Loucy (cell line): Measurements from ENCODE around the gene GRID1.

ENCODE experiments used
- H2AFZ ChIP-seq: fragments of 200-600 bp; sonication (generic); 2 replicates; pipeline ENCODE4 v1.6.0; 2016; ENCODE audit warnings: antibody characterized with exemption, mild to moderate bottlenecking, low read length, moderate library complexity
- H3F3A ChIP-seq: fragments of 200-600 bp; 2 replicates; pipeline ENCODE4 v1.6.0; 2016; ENCODE audit warnings: antibody characterized with exemption, low read depth, mild to moderate bottlenecking
- H3K27me3 ChIP-seq: fragments of 200-600 bp; sonication (generic); 2 replicates; pipeline ENCODE4 v1.6.1; 2014; ENCODE audit warnings: low read length, mild to moderate bottlenecking; ENCODE audit not compliant: insufficient read depth, poor library complexity, severe bottlenecking
- H3K36me3 ChIP-seq: fragments of 200-600 bp; sonication (generic); 2 replicates; pipeline ENCODE4 v1.6.1; 2016; ENCODE audit warnings: low read length; ENCODE audit not compliant: insufficient read depth
- H3K4me1 ChIP-seq: fragments of 200-600 bp; sonication (generic); 2 replicates; pipeline ENCODE4 v1.5.1; 2014; ENCODE audit warnings: low read length, mild to moderate bottlenecking; ENCODE audit not compliant: insufficient read depth, poor library complexity, severe bottlenecking
- H3K4me2 ChIP-seq: fragments of 200-600 bp; sonication (generic); 2 replicates; pipeline ENCODE4 v1.6.0; 2014; ENCODE audit warnings: antibody characterized with exemption, low read length, low read depth, mild to moderate bottlenecking; ENCODE audit not compliant: poor library complexity, severe bottlenecking
- H3K4me3 ChIP-seq: fragments of 200-600 bp; sonication (generic); 2 replicates; pipeline ENCODE4 v1.5.1; 2014; ENCODE audit warnings: low read length, mild to moderate bottlenecking, mixed read lengths; ENCODE audit not compliant: poor library complexity, severe bottlenecking
- H3K79me2 ChIP-seq: fragments of 200-600 bp; sonication (generic); 2 replicates; pipeline ENCODE4 v1.6.1; 2014; ENCODE audit warnings: low read length; ENCODE audit not compliant: insufficient read depth
- H3K9ac ChIP-seq: fragments of 200-600 bp; sonication (generic); 2 replicates; pipeline ENCODE4 v1.6.0; 2014; ENCODE audit warnings: mild to moderate bottlenecking, low read depth, low read length, moderate library complexity; ENCODE audit not compliant: poor library complexity, severe bottlenecking
- H3K9me2 ChIP-seq: fragments of 200-600 bp; sonication (generic); replicated peaks from 2 replicates; pipeline ENCODE4 v1.6.1; 2016; ENCODE audit warnings: low read depth, low read length, mixed read lengths
- H3K9me3 ChIP-seq: fragments of 200-600 bp; sonication (generic); 2 replicates; pipeline ENCODE4 v1.6.1; 2014; ENCODE audit warnings: mild to moderate bottlenecking, antibody characterized with exemption, low read length, low read depth; ENCODE audit not compliant: insufficient read depth
- H4K20me1 ChIP-seq: fragments of 200-600 bp; sonication (generic); 2 replicates; pipeline ENCODE4 v1.6.0; 2014; ENCODE audit warnings: antibody characterized with exemption, low read length, mild to moderate bottlenecking; ENCODE audit not compliant: insufficient read depth, poor library complexity, severe bottlenecking
- CTCF ChIP-seq: fragments of 200-600 bp; sonication (generic); conservative IDR thresholded peaks from 2 replicates; pipeline ENCODE4 v1.5.1; 2014; ENCODE audit warnings: mild to moderate bottlenecking, antibody characterized with exemption, low read length
- EZH2phosphoT487 ChIP-seq: fragments of 200-600 bp; IDR thresholded peaks from 2 replicates; pipeline ENCODE4 v1.6.1; 2018; ENCODE audit warnings: antibody characterized with exemption, mild to moderate bottlenecking, moderate library complexity, borderline replicate concordance

GRID1 gene

DNA sequence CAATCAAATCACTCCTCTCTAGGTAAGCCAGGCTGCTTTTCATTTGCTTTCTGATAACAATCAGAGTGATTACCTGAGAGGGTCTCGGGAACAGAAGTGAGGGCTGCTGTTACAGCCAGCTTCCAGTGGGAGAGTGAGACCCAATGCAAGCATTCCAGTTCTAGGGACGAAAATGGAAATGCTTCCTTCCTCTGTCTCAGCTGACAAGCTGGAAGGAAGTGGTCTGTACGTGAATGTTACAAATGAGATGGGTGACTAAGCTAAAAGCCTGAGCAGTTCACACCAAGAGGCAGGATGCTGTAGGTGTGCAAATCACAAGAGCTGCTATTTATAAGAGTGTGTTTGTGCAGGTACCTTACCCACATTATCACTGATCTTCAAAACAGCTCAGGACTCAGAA, 772.4 kb downstream of the GRID1 start:
- Histone ChIP-seq H4K20me1 (no peaks in the 10 kb centered on the region), H3F3A (no peaks in the 10 kb centered on the region), H3K36me3 (no peaks in the 10 kb centered on the region), H3K27me3 (no peaks in the 10 kb centered on the region), H3K9me2 (no peaks in the 10 kb centered on the region), H3K9me3 (no peaks in the 10 kb centered on the region), H3K4me3 (no peak overlapping the region), H3K9ac (no peak overlapping the region), H3K4me1 (no peaks in the 10 kb centered on the region), H3K4me2 (no peak overlapping the region), H3K79me2 (no peaks in the 10 kb centered on the region), H2AFZ (no peak overlapping the region)
- TF ChIP-seq EZH2phosphoT487 (no peak), CTCF (no peak)

DNA sequence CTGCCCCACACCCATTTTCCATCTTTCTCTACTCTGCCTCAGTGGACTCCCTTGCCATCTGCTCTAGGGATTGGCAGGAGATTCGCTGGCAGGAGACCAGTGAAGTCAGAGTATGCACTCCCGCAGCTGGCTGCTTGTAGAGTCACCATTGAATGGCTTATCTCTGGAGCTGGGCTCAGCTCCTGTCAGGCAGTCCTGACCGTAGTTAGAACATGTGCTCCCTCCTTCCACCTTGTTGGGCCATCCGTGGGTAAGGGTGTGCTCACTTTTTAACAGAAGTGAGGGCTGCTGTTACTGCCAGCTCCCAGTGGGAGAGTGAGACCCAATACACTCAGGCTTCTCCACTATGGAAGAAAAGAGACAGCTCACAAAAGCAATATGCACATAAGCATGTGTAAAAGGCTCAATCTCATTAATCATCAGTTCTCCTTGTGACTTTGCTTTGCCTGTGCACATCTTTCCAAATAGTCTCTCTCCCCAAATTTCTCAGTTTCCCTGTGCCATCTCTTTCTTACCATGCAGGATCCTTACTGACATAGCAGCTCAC, 773.3 kb downstream of the GRID1 start:
- Histone ChIP-seq H3K9me3 (no peaks in the 10 kb centered on the region), H3K4me1 (no peaks in the 10 kb centered on the region), H3K79me2 (no peaks in the 10 kb centered on the region), H3F3A (no peaks in the 10 kb centered on the region), H3K9ac (no peak overlapping the region), H4K20me1 (no peaks in the 10 kb centered on the region), H3K36me3 (no peaks in the 10 kb centered on the region), H2AFZ (no peak overlapping the region), H3K27me3 (no peaks in the 10 kb centered on the region), H3K4me2 (no peak overlapping the region), H3K9me2 (no peaks in the 10 kb centered on the region), H3K4me3 (no peak overlapping the region)
- no peak for TF ChIP-seq EZH2phosphoT487
- no peak for TF ChIP-seq CTCF

- Histone ChIP-seq H2AFZ (no peak overlapping the region), H3K4me2 (no peak overlapping the region), H3K4me3 (no peak overlapping the region), H3K9ac (no peak overlapping the region), H3K4me1 (no peaks in the 10 kb centered on the region), H3K36me3 (no peaks in the 10 kb centered on the region), H3K9me2 (no peaks in the 10 kb centered on the region), H4K20me1 (no peaks in the 10 kb centered on the region), H3K9me3 (no peaks in the 10 kb centered on the region), H3K27me3 (no peaks in the 10 kb centered on the region), H3K79me2 (no peaks in the 10 kb centered on the region), H3F3A (no peaks in the 10 kb centered on the region)
- TF ChIP-seq EZH2phosphoT487: no peak
- no peak for TF ChIP-seq CTCF
Observed at GRCh38 chr10:85581371-85581770, 785.2 kb downstream of the GRID1 start.
